HEK293T (cell line): ENCODE results near the gene EXOSC1.
"Not testable (repeated sequence)": the region's sequence is repeated elsewhere in the genome, so short reads cannot be mapped to it uniquely, and the experiment has no call there.

Experiments used
- CTCF ChIA-PET: fragments of 350-600 bp; formaldehyde crosslinking; extraction: SDS; loops from one replicate; lab custom pipeline; 2021; ENCODE audit warnings: antibody characterized with exemption, inconsistent platforms; lab: Yijun Ruan, JAX
- POLR2A ChIA-PET: fragments of 350-600 bp; formaldehyde crosslinking; extraction: SDS; loops from one replicate; lab custom pipeline; 2020; ENCODE audit warnings: antibody characterized with exemption, inconsistent platforms; lab: Yijun Ruan, JAX
- DNase-seq: peaks from one replicate; pipeline ENCODE4 v3.0.0; 2012; ENCODE audit warnings: mixed read lengths; ENCODE audit errors: extremely low spot score
- ARNT ChIP-seq: fragments of 450-650 bp; IDR thresholded peaks from 2 replicates; pipeline ENCODE4 v1.6.1; 2017; ENCODE audit warnings: mild to moderate bottlenecking
- BHLHE40 ChIP-seq: fragments of 450-650 bp; IDR thresholded peaks from 2 replicates; pipeline ENCODE4 v1.6.1; 2016; ENCODE audit warnings: mild to moderate bottlenecking, moderate library complexity, borderline replicate concordance
- CTBP1 ChIP-seq: fragments of 450-650 bp; IDR thresholded peaks from 2 replicates; pipeline ENCODE4 v1.6.1; 2016; ENCODE audit warnings: borderline replicate concordance
- ELF4 ChIP-seq: fragments of 450-650 bp; IDR thresholded peaks from 2 replicates; pipeline ENCODE4 v1.6.1; 2017; ENCODE audit warnings: antibody characterized with exemption
- FOXA1 ChIP-seq: fragments of 450-650 bp; IDR thresholded peaks from 2 replicates; pipeline ENCODE4 v1.6.1; 2016; ENCODE audit warnings: mild to moderate bottlenecking
- FOXK2 ChIP-seq: fragments of 450-650 bp; IDR thresholded peaks from 2 replicates; pipeline ENCODE4 v1.6.1; 2016; ENCODE audit warnings: mild to moderate bottlenecking
- FOXM1 ChIP-seq: fragments of 450-650 bp; IDR thresholded peaks from 2 replicates; pipeline ENCODE4 v1.6.1; 2017; ENCODE audit warnings: mild to moderate bottlenecking, borderline replicate concordance
- HDGF ChIP-seq: fragments of 450-650 bp; IDR thresholded peaks from 2 replicates; pipeline ENCODE4 v1.6.1; 2017; ENCODE audit warnings: antibody characterized with exemption, borderline replicate concordance
- L3MBTL2 ChIP-seq: fragments of 450-650 bp; conservative IDR thresholded peaks from 2 replicates; pipeline ENCODE4 v1.6.1; 2016; ENCODE audit warnings: mild to moderate bottlenecking
- LEF1 ChIP-seq: fragments of 450-650 bp; IDR thresholded peaks from 2 replicates; pipeline ENCODE4 v1.6.1; 2017; ENCODE audit warnings: mild to moderate bottlenecking, borderline replicate concordance
- NFRKB ChIP-seq: fragments of 450-650 bp; IDR thresholded peaks from 2 replicates; pipeline ENCODE4 v1.6.1; 2016; ENCODE audit warnings: mild to moderate bottlenecking, moderate library complexity
- PKNOX1 ChIP-seq: fragments of 450-650 bp; IDR thresholded peaks from 2 replicates; pipeline ENCODE4 v1.6.1; 2016
- SUZ12 ChIP-seq: fragments of 450-650 bp; IDR thresholded peaks from 2 replicates; pipeline ENCODE4 v1.6.1; 2016; ENCODE audit warnings: mild to moderate bottlenecking
- TARDBP ChIP-seq: fragments of 450-650 bp; IDR thresholded peaks from 2 replicates; pipeline ENCODE4 v1.6.1; 2016
- ZNF384 ChIP-seq: fragments of 450-650 bp; IDR thresholded peaks from 2 replicates; pipeline ENCODE4 v1.6.1; 2016

Gene EXOSC1

GRCh38 chr10:97428572-97428981, 17.2 kb downstream of the EXOSC1 start:
- CTCF ChIA-PET: interaction anchor here (0.6 to 1.3 kb wide), 2 partner anchors 12 to 22 kb away, joined by 3 to 4 read pairs; no protein-coding TSS in a partner anchor
- no peak for DNase-seq
- POLR2A ChIA-PET: interaction anchor here (1.6 kb wide), 1 partner anchor 69 kb away, joined by 3 read pairs; no protein-coding TSS in a partner anchor
- TF ChIP-seq PKNOX1 (no peak), ARNT (no peak), L3MBTL2 (no peak), ZNF384 (no peak)

GRCh38 chr10:97427571-97428179, 18.1 kb downstream of the EXOSC1 start:
- ChIA-PET CTCF (interaction anchor here (0.5 to 1.3 kb wide), 2 partner anchors 21 to 282 kb away, joined by 4 to 5 read pairs; no protein-coding TSS in a partner anchor), POLR2A (interaction anchor here (1.6 to 1.9 kb wide), 2 partner anchors 27 to 70 kb away, joined by 3 to 10 read pairs; partner anchors contain the start of gene RRP12)
- no peak for TF ChIP-seq FOXA1
- no peak for TF ChIP-seq ARNT
- no peak for TF ChIP-seq LEF1
- TF ChIP-seq ELF4: no peak
- no peak for TF ChIP-seq FOXK2
- TF ChIP-seq PKNOX1: no peak
- TF ChIP-seq BHLHE40: no peak
- no peak for TF ChIP-seq HDGF
- no peak for TF ChIP-seq TARDBP
- DNase-seq: no peak

DNA sequence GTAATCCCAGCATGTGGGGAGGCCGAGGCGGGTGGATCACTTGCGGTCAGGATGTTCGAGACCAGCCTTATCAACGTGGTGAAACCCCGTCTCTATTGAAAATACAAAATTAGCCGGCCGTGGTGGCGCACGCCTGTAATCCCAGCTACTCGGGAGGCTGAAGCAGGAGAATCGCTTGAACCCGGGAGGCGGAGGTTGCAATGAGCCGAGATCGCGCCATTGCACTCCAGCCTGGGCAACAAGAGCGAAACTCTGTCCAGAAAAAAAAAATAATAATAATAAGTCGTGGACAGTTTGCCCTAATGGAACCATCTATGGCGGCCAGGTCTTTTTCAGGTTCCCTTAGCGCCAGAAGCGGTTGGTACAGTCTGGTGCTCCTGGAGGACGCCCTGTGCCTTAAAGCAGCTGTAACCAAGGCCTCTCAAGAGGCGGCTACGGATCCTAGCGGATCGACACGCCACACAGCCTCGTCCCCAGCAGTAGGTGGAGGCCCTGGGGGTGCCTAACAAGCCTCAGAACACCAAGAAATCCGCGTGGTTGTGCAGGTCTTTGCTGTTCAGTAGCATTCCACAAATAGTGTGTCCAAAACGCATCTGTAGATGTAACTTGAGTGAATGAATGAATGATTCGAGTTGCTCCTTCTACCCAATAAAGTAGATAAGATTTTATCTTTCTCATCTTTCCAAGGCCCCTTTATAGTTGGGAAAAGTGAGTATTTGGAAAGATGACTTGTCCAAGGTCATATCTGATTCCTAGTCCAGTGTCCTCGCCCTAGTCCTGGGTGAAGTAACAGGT, 18.8 kb downstream of the EXOSC1 start:
- TF ChIP-seq FOXA1: no peak
- no peak for TF ChIP-seq LEF1
- no peak for TF ChIP-seq SUZ12
- no peak for TF ChIP-seq FOXM1
- TF ChIP-seq ARNT: no peak
- TF ChIP-seq NFRKB: no peak
- no peak for DNase-seq
- ChIA-PET POLR2A (interaction anchor here (1.6 to 1.9 kb wide), 2 partner anchors 26 to 70 kb away, joined by 3 to 10 read pairs; partner anchors contain the start of gene RRP12), CTCF (interaction anchor here (1.3 kb wide), 1 partner anchor 20 kb away, joined by 4 read pairs; no protein-coding TSS in a partner anchor)

DNA sequence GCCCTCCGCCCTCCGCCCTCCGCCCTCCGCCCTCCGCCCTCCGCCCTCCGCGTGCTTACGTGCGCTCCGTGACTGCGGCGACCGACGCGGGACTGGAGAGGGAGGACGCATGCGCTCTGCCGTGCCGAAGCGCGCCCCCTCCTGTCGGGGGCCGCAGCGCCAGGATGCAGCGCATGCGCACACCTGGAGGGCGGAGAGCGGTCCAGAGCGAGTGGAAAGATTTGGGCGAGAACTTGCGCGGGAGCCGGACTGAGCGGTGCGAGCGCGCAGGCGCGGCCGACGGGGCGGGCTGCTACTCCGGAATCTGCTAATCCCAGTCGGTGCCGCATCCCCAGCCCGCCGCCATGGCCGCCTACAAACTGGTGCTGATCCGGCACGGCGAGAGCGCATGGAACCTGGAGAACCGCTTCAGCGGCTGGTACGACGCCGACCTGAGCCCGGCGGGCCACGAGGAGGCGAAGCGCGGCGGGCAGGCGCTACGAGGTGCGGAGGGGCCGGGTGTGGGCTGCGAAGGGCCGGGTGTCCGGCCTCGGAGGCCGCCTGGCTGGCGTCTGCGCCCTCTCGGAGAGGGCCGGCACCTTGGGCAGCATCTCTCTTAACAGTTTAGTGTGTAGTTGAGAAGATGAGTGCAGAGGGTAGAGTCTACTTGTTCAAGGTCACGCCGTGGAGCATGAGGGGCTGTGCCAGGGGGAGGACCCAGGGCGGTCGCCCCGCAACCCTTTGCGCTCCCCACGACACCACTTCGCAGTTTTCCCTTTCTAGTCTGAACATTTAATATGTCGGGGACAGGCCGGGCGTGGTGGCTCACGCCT, 19.6 kb downstream of the EXOSC1 start, which contains the start of gene PGAM1:
Gene PGAM1 (plus strand): TSS at position 228 of the 812 bp plus-strand sequence. CDS start 117 bp downstream, at position 345.
- DNase-seq: peak; percentile 100
- TF ChIP-seq TARDBP (no peak), L3MBTL2 (0 out of 2 replicates have a peak, but pooled peaks have one; percentile 26)
- CTCF ChIA-PET: no interaction called here
- POLR2A ChIA-PET: interaction anchor here (1.9 kb wide), 1 partner anchor 25 kb away, joined by 10 read pairs; the partner anchor contains the start of gene RRP12

DNA sequence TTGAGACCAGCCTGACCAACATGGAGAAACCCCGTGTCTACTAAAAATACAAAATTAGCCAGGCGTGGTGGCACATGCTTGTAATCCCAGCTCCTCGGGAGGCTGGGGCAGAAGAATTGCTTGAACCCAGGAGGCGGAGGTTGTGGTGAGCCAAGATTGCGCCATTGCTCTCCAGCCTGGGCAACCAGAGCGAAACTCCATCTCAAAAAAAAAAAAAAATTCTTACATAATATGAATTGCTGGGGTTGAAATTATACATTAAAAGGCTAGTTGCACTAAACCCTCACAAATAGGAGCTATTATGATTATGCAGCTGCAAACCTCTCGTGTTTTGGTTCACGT, 22.1 kb downstream of the EXOSC1 start:
- POLR2A ChIA-PET: interaction anchor here (0.7 to 3.3 kb wide), 4 partner anchors 8 to 23 kb away, joined by 3 to 17 read pairs (median 4); partner anchors contain the start of gene RRP12
- CTCF ChIA-PET: interaction anchor here (0.9 to 1.3 kb wide), 2 partner anchors 10 to 17 kb away, joined by 3 read pairs; no protein-coding TSS in a partner anchor
- DNase-seq: not testable (repeated sequence)

DNA sequence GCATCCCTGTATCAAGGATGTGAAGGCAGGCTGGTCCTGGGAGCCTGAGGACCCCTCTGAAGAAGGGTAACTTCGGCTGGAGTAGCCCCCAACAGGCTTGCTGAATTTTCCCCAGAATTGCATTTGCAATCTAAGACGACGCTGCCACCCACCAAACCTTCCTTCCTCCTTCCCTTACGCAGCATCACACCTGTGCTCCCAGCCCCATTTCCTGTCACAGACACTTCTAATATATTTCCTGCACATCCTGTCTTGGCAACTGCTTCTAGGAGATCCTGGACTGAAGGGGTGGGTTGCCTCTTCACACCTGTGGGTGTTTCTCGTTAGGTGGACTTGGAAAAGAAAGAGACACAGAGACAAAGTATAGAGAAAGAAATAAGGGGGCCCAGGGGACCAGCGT, 29.2 kb downstream of the EXOSC1 start:
- POLR2A ChIA-PET: no interaction called here
- CTCF ChIA-PET: no interaction called here
- TF ChIP-seq FOXK2 (no peak), L3MBTL2 (no peak), SUZ12 (no peak), CTBP1 (no peak), ARNT (no peak), PKNOX1 (no peak), ZNF384 (no peak)
- DNase-seq: no peak
